SU-DHL-6 (cell line): Measurements from ENCODE around the gene AHRR.
"Not testable (repeated sequence)": the region's sequence is repeated elsewhere in the genome, so short reads cannot be mapped to it uniquely, and the experiment has no call there.

Experiments used
- EZH2phosphoT487 ChIP-seq: fragments of 200-600 bp; sonication (generic), shearing (Covaris generic); conservative IDR thresholded peaks from 2 replicates; pipeline ENCODE4 v1.6.1; 2018; ENCODE audit warnings: mild to moderate bottlenecking, antibody characterized with exemption, low read length, moderate library complexity, mixed read lengths
- TF ChIP-seq, protein P1 (sequence below): fragments of 200-600 bp; sonication (generic); IDR thresholded peaks from one replicate; pipeline ENCODE4 v1.5.1; 2017; ENCODE audit warnings: antibody characterized with exemption, mild to moderate bottlenecking, low read length, moderate library complexity; ENCODE audit not compliant: insufficient read depth, poor library complexity, severe bottlenecking

DNA sequence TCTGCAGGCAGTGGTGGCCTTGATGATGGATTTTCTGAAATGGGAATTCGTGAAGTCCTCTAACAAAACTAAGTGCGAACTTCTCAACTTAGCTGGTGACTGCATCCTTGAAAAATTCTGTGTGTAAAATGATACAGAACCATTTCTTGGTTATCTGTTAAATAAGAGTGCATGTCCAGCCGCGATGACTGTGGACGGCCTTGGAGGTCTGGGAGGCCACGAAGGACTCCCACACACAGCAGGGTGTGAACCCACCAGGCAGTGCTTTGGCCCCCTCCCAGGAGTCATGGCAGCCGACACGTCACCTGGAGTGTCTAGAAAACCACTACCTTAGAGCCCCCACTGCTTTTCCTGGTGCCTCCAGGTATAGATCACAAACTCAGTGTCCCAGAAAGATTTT lies 17.8 kb upstream of the AHRR start:
- TF ChIP-seq, protein P1, sequence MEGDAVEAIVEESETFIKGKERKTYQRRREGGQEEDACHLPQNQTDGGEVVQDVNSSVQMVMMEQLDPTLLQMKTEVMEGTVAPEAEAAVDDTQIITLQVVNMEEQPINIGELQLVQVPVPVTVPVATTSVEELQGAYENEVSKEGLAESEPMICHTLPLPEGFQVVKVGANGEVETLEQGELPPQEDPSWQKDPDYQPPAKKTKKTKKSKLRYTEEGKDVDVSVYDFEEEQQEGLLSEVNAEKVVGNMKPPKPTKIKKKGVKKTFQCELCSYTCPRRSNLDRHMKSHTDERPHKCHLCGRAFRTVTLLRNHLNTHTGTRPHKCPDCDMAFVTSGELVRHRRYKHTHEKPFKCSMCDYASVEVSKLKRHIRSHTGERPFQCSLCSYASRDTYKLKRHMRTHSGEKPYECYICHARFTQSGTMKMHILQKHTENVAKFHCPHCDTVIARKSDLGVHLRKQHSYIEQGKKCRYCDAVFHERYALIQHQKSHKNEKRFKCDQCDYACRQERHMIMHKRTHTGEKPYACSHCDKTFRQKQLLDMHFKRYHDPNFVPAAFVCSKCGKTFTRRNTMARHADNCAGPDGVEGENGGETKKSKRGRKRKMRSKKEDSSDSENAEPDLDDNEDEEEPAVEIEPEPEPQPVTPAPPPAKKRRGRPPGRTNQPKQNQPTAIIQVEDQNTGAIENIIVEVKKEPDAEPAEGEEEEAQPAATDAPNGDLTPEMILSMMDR = not testable (repeated sequence)
- TF ChIP-seq EZH2phosphoT487 = not testable (repeated sequence)
